Caco-2 (cell line): ENCODE data around the gene HOMER1. TPM values are rescaled to one million over a fixed set of nuclear protein-coding genes. Genes with fewer than 3 reads are reported as not detected.

Experiments
- BruUV-seq: library from RNA; stranded (reverse); fragments of 400-500 nt; replicated peaks from 2 replicates; lab custom pipeline; 2021; lab: Mats Ljungman, UMichigan
- CTCF ChIA-PET: fragments of 300-600 bp; sonication (Branson Sonifier 250); formaldehyde crosslinking; loops from one replicate; lab custom pipeline; 2022; ENCODE audit warnings: antibody characterized with exemption; lab: Charles Lee
- POLR2A ChIA-PET: fragments of 300-600 bp; sonication (Branson Sonifier 250); formaldehyde crosslinking; loops from one replicate; lab custom pipeline; 2022; ENCODE audit warnings: antibody characterized with exemption; lab: Charles Lee
- DNase-seq, 2 experiments: peaks; one replicate each; pipeline versions ENCODE4 v3.0.0 to v3.0.0-alpha.2; 2020 to 2022
- H3K27me3 ChIP-seq: replicated peaks from 2 replicates; pipeline ENCODE4 v1.6.0; 2011; ENCODE audit warnings: low read length; ENCODE audit not compliant: control insufficient read depth, insufficient read depth
- H3K36me3 ChIP-seq: 2 replicates; pipeline ENCODE4 v1.5.1; 2011; ENCODE audit warnings: low read length; ENCODE audit not compliant: control insufficient read depth, insufficient read depth
- H3K4me1 ChIP-seq: fragments of 250-450 bp; sonication (Bioruptor Pico); 2 replicates; pipeline ENCODE4 v1.5.1; 2020; ENCODE audit warnings: mild to moderate bottlenecking
- H3K4me3 ChIP-seq: 2 replicates; pipeline ENCODE4 v1.5.1; 2011; ENCODE audit warnings: low read depth, mild to moderate bottlenecking, control low read depth, low read length
- H3K9me3 ChIP-seq: fragments of 250-450 bp; sonication (Bioruptor Pico); 2 replicates; pipeline ENCODE4 v1.5.1; 2020; ENCODE audit warnings: mild to moderate bottlenecking, moderate library complexity
- H3K27ac Mint-ChIP-seq: one replicate; pipeline ENCODE4 v1.8.0; 2022; ENCODE audit warnings: mixed read lengths; ENCODE audit not compliant: unreplicated experiment
- H3K27me3 Mint-ChIP-seq: one replicate; pipeline ENCODE4 v1.8.0; 2022; ENCODE audit warnings: mixed read lengths; ENCODE audit not compliant: insufficient read depth, unreplicated experiment
- H3K36me3 Mint-ChIP-seq: one replicate; pipeline ENCODE4 v1.8.0; 2022; ENCODE audit warnings: mild to moderate bottlenecking, mixed read lengths; ENCODE audit not compliant: insufficient read depth, unreplicated experiment
- H3K4me1 Mint-ChIP-seq: one replicate; pipeline ENCODE4 v1.8.0; 2022; ENCODE audit warnings: low read depth, mixed read lengths; ENCODE audit not compliant: unreplicated experiment
- H3K4me3 Mint-ChIP-seq: one replicate; pipeline ENCODE4 v1.8.0; 2022; ENCODE audit warnings: mild to moderate bottlenecking, moderate library complexity, mixed read lengths; ENCODE audit not compliant: unreplicated experiment
- H3K9me3 Mint-ChIP-seq: one replicate; pipeline ENCODE4 v1.8.0; 2022; ENCODE audit warnings: mixed read lengths; ENCODE audit not compliant: unreplicated experiment
- intact Hi-C: fragments of 100-400 bp; cut with micrococcal nuclease; formaldehyde crosslinking; loops from one replicate; pipeline ENCODE4 v1.10.0; 2022; ENCODE audit not compliant: unreplicated experiment
- total RNA-seq: library from RNA; stranded (reverse); gene quantifications from 2 replicates; pipeline ENCODE4 v1.2.3, GENCODE V29; 2022
- TF ChIP-seq, protein P1 (sequence below), 2 experiments: fragments of 200-600 bp in 1 of 2; IDR thresholded peaks; 1 replicate in 1 of 2; 2 replicates in 1 of 2; pipeline versions ENCODE4 v1.5.1 to v1.8.0; 2011 to 2022; ENCODE audit warnings: antibody characterized with exemption in 1 of 2, control low read depth in 1 of 2, inconsistent platforms in 1 of 2, low read depth in 1 of 2, low read length in 1 of 2, mild to moderate bottlenecking in 1 of 2, moderate library complexity in 1 of 2; ENCODE audit not compliant: insufficient read depth in 1 of 2, severe bottlenecking in 1 of 2, unreplicated experiment in 1 of 2

Gene HOMER1
- total RNA-seq, 1 experiment from 2014 or later = 22.2 TPM

GRCh38 chr5:79562351-79563246, 48.7 kb upstream of the HOMER1 start:
- Mint-ChIP-seq H3K9me3 (no peaks in the 10 kb centered on the region), H3K27me3 (no peaks in the 10 kb centered on the region), H3K4me1 (no peaks in the 10 kb centered on the region), H3K36me3 (no peaks in the 10 kb centered on the region), H3K27ac (no peak overlapping the region), H3K4me3 (no peak overlapping the region)
- intact Hi-C loops = no loop called here
- Histone ChIP-seq H3K4me1 (no peaks in the 10 kb centered on the region), H3K36me3 (no peaks in the 10 kb centered on the region), H3K4me3 (no peak overlapping the region), H3K9me3 (no peaks in the 10 kb centered on the region), H3K27me3 (no peaks in the 10 kb centered on the region)
- TF ChIP-seq, protein P1, sequence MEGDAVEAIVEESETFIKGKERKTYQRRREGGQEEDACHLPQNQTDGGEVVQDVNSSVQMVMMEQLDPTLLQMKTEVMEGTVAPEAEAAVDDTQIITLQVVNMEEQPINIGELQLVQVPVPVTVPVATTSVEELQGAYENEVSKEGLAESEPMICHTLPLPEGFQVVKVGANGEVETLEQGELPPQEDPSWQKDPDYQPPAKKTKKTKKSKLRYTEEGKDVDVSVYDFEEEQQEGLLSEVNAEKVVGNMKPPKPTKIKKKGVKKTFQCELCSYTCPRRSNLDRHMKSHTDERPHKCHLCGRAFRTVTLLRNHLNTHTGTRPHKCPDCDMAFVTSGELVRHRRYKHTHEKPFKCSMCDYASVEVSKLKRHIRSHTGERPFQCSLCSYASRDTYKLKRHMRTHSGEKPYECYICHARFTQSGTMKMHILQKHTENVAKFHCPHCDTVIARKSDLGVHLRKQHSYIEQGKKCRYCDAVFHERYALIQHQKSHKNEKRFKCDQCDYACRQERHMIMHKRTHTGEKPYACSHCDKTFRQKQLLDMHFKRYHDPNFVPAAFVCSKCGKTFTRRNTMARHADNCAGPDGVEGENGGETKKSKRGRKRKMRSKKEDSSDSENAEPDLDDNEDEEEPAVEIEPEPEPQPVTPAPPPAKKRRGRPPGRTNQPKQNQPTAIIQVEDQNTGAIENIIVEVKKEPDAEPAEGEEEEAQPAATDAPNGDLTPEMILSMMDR (IDR thresholded peaks at IDR 0.05; ENCODE audit: insufficient read depth in 1 of 2, low read depth in 1 of 2, low read length in 1 of 2, severe bottlenecking in 1 of 2, unreplicated experiment in 1 of 2) = no peak
- ChIA-PET POLR2A (no interaction called here), CTCF (no interaction called here)
- DNase-seq = no peak
- BruUV-seq = no TSS peak

DNA sequence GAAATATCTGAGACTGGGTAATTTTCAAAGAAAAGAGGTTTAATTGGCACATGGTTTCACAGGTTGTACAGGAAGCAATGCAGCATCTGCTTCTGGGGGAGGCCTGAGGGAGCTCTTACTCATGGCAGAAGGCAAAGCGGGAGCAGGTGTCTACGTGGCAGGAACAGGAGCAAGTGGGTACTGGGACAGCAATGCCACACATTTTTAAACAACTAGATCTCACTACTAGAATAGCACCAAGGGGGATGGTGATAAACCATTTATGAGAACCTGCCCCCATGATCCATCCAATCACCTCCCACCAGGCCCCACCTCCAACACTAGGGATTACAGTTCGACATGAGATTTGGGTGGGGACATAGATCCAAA, 47.6 kb upstream of the HOMER1 start:
- Mint-ChIP-seq H3K27ac (no peak overlapping the region), H3K4me3 (no peak overlapping the region), H3K9me3 (no peaks in the 10 kb centered on the region), H3K27me3 (peaks cover 2% of the 10 kb centered on the region), H3K4me1 (no peaks in the 10 kb centered on the region), H3K36me3 (no peaks in the 10 kb centered on the region)
- H3K4me1 ChIP-seq = no peaks in the 10 kb centered on the region
- no peaks in the 10 kb centered on the region for H3K36me3 ChIP-seq
- ChIA-PET CTCF (no interaction called here), POLR2A (no interaction called here)
- no peak for DNase-seq
- no TSS peak for BruUV-seq
- no peaks in the 10 kb centered on the region for H3K27me3 ChIP-seq
- intact Hi-C loops = no loop called here
- H3K4me3 ChIP-seq = no peak overlapping the region
- no peaks in the 10 kb centered on the region for H3K9me3 ChIP-seq
- TF ChIP-seq, protein P1 (IDR thresholded peaks at IDR 0.05; ENCODE audit: insufficient read depth in 1 of 2, low read depth in 1 of 2, low read length in 1 of 2, severe bottlenecking in 1 of 2, unreplicated experiment in 1 of 2) = no peak

DNA sequence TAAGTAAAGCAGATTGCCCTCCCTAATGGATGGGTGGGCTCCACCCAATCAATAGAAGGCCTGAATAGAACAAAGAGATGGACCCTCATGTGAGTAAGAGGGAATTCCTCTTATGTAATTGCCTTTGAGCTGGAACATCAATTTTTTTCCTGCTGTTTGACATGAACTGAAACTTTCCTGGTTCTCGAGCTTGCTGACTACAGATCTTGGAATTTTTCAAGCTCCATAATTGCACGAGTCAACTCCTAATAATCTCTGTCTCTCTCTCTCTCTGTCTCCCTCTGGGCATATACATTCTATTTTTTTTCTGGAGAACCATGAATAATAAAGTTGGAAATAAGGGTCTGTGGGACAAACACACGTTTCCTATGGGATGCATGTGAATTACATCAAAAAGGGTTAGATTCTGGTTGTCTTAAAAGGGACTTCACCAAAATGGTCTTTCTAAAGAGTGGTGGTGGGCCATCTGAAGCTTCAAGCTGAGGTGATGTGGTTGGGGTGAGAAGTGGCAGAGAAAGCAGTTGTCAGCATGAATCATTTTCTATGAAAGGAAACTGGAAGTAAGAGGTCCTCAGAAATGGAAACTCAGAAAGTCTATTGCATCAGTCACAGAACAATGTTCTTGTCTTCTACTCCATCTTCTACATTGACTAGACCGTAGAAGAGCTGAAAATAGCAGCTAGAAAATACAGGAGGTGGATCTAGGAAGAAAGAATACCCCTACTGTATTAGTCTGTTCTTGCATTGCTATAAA, 47.0 kb upstream of the HOMER1 start:
- Histone ChIP-seq H3K27me3 (no peaks in the 10 kb centered on the region), H3K36me3 (no peaks in the 10 kb centered on the region), H3K4me3 (no peak overlapping the region), H3K4me1 (no peaks in the 10 kb centered on the region), H3K9me3 (no peaks in the 10 kb centered on the region)
- intact Hi-C loops = no loop called here
- Mint-ChIP-seq H3K4me3 (no peak overlapping the region), H3K27me3 (peaks cover 2% of the 10 kb centered on the region), H3K4me1 (no peaks in the 10 kb centered on the region), H3K27ac (no peak overlapping the region), H3K36me3 (no peaks in the 10 kb centered on the region), H3K9me3 (no peaks in the 10 kb centered on the region)
- no peak for DNase-seq
- TF ChIP-seq, protein P1 (IDR thresholded peaks at IDR 0.05; ENCODE audit: insufficient read depth in 1 of 2, low read depth in 1 of 2, low read length in 1 of 2, severe bottlenecking in 1 of 2, unreplicated experiment in 1 of 2) = no peak
- POLR2A ChIA-PET = no interaction called here
- no TSS peak for BruUV-seq
- CTCF ChIA-PET = no interaction called here
